ENCODE measurements around the gene CACNB2.

DNA sequence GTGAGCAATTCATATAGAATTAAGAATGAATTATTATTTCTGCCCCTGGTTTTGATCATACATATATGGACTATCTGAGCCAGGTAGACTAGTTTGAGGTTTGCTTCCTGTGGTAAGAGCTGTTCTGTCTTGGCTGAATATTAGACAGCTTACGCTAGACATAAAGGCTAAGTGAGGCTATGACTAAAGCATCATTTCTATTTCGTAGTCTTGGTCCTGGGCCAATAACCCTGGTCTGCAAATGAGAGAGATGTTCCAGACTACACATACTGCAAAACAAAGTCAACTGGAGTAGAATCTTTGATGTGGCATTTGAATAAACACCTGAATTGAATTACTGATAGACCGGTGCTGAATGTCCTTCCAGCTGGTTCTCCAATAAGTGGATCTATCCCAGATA, 40.8 kb upstream of the CACNB2 start:
- TF ChIP-seq, protein P1, sequence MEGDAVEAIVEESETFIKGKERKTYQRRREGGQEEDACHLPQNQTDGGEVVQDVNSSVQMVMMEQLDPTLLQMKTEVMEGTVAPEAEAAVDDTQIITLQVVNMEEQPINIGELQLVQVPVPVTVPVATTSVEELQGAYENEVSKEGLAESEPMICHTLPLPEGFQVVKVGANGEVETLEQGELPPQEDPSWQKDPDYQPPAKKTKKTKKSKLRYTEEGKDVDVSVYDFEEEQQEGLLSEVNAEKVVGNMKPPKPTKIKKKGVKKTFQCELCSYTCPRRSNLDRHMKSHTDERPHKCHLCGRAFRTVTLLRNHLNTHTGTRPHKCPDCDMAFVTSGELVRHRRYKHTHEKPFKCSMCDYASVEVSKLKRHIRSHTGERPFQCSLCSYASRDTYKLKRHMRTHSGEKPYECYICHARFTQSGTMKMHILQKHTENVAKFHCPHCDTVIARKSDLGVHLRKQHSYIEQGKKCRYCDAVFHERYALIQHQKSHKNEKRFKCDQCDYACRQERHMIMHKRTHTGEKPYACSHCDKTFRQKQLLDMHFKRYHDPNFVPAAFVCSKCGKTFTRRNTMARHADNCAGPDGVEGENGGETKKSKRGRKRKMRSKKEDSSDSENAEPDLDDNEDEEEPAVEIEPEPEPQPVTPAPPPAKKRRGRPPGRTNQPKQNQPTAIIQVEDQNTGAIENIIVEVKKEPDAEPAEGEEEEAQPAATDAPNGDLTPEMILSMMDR (IDR thresholded peaks at IDR 0.05; ENCODE audit: low read depth, low read length, poor library complexity, severe bottlenecking) = no peak
- TF ChIP-seq EZH2phosphoT487 (IDR thresholded peaks at IDR 0.05; ENCODE audit: borderline replicate concordance, low read length) = no peak

Measured in DOHH2 (cell line).